Measurements from ENCODE around the gene ABCG4. TPM values are rescaled to one million over a fixed set of nuclear protein-coding genes. Genes with fewer than 3 reads are reported as not detected.

The ABCG4 gene
- total RNA-seq, 1 experiment from 2014 or later, result 1.9 TPM

DNA sequence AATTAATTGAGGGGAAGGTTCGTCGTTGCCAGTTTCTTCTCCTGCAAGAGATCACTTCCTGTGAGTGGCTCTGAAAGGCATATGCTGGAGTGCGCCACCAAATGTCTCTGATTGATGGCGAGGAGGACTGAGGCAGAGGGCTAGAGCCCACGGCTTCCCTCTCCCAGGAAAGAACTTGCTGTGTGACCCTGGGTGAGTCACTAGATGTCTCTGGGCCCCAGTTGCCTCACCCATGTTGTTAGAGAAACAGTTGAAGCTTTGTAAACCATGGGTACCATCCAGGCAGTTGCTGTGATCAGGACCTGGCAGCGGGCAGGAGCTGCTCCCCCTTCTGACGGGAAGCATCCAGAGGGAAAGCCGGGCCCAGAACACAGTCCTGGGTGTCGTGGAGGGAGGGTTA, 3.2 kb downstream of the ABCG4 start:
- H3K9me3 ChIP-seq (ENCODE audit: control insufficient read depth in 1 of 2, insufficient read depth in 1 of 2, low read depth in 1 of 2, low read length in 2 of 2), result no peaks in the 10 kb centered on the region
- H3K27me3 ChIP-seq (ENCODE audit: insufficient read depth, low read length), result no peaks in the 10 kb centered on the region
- no peak for ATAC-seq
- RAD21 ChIA-PET (ENCODE audit: low non-redundant PET in 1 of 2, low total read pairs in 2 of 2, uncharacterized antibody in 2 of 2, unreplicated experiment in 2 of 2), result no interaction called here
- H3K9ac ChIP-seq (ENCODE audit: low read length), result no peak overlapping the region
- H3K36me3 ChIP-seq (ENCODE audit: control insufficient read depth in 1 of 2, insufficient read depth in 2 of 2, low read length in 2 of 2), result no peaks in the 10 kb centered on the region
- H3K4me3 ChIP-seq (replicated peaks in 1 of 2; ENCODE audit: low read depth in 1 of 2, low read length in 2 of 2), result no peak overlapping the region
- CTCF ChIA-PET, result no interaction called here
- no peak overlapping the region for H2AFZ ChIP-seq (ENCODE audit: low read depth, low read length, poor library complexity, severe bottlenecking)
- no peak for DNase-seq (ENCODE audit: low read depth, low spot score)
- no peaks in the 10 kb centered on the region for H4K20me1 ChIP-seq (ENCODE audit: insufficient read depth)
- POLR2A ChIA-PET, result interaction anchor here (1.3 kb wide), 1 partner anchor 15 kb away, joined by 3 read pairs; no protein-coding TSS in a partner anchor
- H3K79me2 ChIP-seq (ENCODE audit: insufficient read depth, low read length), result no peaks in the 10 kb centered on the region
- H3K9me2 ChIP-seq (ENCODE audit: insufficient read depth), result no peaks in the 10 kb centered on the region
- TF ChIP-seq YY1 (IDR thresholded peaks at IDR 0.05; ENCODE audit: extremely low read depth, insufficient replicate concordance, low read depth, low read length) (no peak), EZH2phosphoT487 (IDR thresholded peaks at IDR 0.05; ENCODE audit: borderline replicate concordance) (no peak), SRF (IDR thresholded peaks at IDR 0.05; ENCODE audit: low read depth) (no peak), ELF1 (IDR thresholded peaks at IDR 0.05; ENCODE audit: borderline replicate concordance, low read depth) (no peak), EGR1 (IDR thresholded peaks at IDR 0.05; ENCODE audit: low read depth) (no peak), TCF7L2 (IDR thresholded peaks at IDR 0.05; ENCODE audit: borderline replicate concordance, extremely low read depth, insufficient read depth, insufficient read length) (no peak), JUND (IDR thresholded peaks at IDR 0.05) (no peak), ZNF274 (IDR thresholded peaks at IDR 0.05; ENCODE audit: low read depth, low read length) (no peak), EZH2 (IDR thresholded peaks at IDR 0.05) (no peak), CEBPB (IDR thresholded peaks at IDR 0.05; ENCODE audit: low read depth) (no peak), FOSL1 (IDR thresholded peaks at IDR 0.05; ENCODE audit: low read depth) (no peak), POLR2AphosphoS5 (IDR thresholded peaks at IDR 0.05; ENCODE audit: low read depth, low read length) (no peak), SP1 (IDR thresholded peaks at IDR 0.05; ENCODE audit: low read depth) (no peak), RAD21 (IDR thresholded peaks at IDR 0.05; ENCODE audit: low read depth) (no peak)
- TF ChIP-seq, protein P1, sequence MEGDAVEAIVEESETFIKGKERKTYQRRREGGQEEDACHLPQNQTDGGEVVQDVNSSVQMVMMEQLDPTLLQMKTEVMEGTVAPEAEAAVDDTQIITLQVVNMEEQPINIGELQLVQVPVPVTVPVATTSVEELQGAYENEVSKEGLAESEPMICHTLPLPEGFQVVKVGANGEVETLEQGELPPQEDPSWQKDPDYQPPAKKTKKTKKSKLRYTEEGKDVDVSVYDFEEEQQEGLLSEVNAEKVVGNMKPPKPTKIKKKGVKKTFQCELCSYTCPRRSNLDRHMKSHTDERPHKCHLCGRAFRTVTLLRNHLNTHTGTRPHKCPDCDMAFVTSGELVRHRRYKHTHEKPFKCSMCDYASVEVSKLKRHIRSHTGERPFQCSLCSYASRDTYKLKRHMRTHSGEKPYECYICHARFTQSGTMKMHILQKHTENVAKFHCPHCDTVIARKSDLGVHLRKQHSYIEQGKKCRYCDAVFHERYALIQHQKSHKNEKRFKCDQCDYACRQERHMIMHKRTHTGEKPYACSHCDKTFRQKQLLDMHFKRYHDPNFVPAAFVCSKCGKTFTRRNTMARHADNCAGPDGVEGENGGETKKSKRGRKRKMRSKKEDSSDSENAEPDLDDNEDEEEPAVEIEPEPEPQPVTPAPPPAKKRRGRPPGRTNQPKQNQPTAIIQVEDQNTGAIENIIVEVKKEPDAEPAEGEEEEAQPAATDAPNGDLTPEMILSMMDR (IDR thresholded peaks at IDR 0.05 in 2 of 3, conservative IDR thresholded peaks at IDR 0.05 in 1 of 3; ENCODE audit: borderline replicate concordance in 1 of 3, insufficient read depth in 1 of 3, low read depth in 2 of 3, low read length in 2 of 3), result no peak
- TF ChIP-seq, protein P2, sequence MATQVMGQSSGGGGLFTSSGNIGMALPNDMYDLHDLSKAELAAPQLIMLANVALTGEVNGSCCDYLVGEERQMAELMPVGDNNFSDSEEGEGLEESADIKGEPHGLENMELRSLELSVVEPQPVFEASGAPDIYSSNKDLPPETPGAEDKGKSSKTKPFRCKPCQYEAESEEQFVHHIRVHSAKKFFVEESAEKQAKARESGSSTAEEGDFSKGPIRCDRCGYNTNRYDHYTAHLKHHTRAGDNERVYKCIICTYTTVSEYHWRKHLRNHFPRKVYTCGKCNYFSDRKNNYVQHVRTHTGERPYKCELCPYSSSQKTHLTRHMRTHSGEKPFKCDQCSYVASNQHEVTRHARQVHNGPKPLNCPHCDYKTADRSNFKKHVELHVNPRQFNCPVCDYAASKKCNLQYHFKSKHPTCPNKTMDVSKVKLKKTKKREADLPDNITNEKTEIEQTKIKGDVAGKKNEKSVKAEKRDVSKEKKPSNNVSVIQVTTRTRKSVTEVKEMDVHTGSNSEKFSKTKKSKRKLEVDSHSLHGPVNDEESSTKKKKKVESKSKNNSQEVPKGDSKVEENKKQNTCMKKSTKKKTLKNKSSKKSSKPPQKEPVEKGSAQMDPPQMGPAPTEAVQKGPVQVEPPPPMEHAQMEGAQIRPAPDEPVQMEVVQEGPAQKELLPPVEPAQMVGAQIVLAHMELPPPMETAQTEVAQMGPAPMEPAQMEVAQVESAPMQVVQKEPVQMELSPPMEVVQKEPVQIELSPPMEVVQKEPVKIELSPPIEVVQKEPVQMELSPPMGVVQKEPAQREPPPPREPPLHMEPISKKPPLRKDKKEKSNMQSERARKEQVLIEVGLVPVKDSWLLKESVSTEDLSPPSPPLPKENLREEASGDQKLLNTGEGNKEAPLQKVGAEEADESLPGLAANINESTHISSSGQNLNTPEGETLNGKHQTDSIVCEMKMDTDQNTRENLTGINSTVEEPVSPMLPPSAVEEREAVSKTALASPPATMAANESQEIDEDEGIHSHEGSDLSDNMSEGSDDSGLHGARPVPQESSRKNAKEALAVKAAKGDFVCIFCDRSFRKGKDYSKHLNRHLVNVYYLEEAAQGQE (IDR thresholded peaks at IDR 0.05; ENCODE audit: low read depth), result no peak
- TF ChIP-seq, protein P3, sequence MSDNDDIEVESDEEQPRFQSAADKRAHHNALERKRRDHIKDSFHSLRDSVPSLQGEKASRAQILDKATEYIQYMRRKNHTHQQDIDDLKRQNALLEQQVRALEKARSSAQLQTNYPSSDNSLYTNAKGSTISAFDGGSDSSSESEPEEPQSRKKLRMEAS (IDR thresholded peaks at IDR 0.05), result no peak
- TF ChIP-seq, protein P4, sequence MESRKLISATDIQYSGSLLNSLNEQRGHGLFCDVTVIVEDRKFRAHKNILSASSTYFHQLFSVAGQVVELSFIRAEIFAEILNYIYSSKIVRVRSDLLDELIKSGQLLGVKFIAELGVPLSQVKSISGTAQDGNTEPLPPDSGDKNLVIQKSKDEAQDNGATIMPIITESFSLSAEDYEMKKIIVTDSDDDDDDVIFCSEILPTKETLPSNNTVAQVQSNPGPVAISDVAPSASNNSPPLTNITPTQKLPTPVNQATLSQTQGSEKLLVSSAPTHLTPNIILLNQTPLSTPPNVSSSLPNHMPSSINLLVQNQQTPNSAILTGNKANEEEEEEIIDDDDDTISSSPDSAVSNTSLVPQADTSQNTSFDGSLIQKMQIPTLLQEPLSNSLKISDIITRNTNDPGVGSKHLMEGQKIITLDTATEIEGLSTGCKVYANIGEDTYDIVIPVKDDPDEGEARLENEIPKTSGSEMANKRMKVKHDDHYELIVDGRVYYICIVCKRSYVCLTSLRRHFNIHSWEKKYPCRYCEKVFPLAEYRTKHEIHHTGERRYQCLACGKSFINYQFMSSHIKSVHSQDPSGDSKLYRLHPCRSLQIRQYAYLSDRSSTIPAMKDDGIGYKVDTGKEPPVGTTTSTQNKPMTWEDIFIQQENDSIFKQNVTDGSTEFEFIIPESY (IDR thresholded peaks at IDR 0.05; ENCODE audit: extremely low read depth, insufficient replicate concordance, low read length), result no peak
- TF ChIP-seq, protein P5, sequence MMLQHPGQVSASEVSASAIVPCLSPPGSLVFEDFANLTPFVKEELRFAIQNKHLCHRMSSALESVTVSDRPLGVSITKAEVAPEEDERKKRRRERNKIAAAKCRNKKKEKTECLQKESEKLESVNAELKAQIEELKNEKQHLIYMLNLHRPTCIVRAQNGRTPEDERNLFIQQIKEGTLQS (IDR thresholded peaks at IDR 0.05), result no peak
- H3K27ac ChIP-seq (ENCODE audit: low read depth, low read length), result no peak overlapping the region
- intact Hi-C loops (cut with micrococcal nuclease), result no loop called here
- no TSS peak for BruUV-seq (replicated peaks)
- H3K4me2 ChIP-seq (ENCODE audit: low read length), result no peak overlapping the region
- peaks cover 13 to 28% of the 10 kb centered on the region in 2 experiments; a peak in 3 of 4 replicates for H3K4me1 ChIP-seq (ENCODE audit: control insufficient read depth in 1 of 2, insufficient read depth in 2 of 2, low read length in 2 of 2)
